Measurements from ENCODE around the gene IMPA2. TPM values are rescaled to one million over a fixed set of nuclear protein-coding genes. Genes with fewer than 3 reads are reported as not detected.

Gene IMPA2
- total and polyA plus RNA-seq, 2 of the 8 experiments (the other 6 are each of a cell fraction or from before 2014, with no cell fraction given): 102 to 140 TPM

DNA sequence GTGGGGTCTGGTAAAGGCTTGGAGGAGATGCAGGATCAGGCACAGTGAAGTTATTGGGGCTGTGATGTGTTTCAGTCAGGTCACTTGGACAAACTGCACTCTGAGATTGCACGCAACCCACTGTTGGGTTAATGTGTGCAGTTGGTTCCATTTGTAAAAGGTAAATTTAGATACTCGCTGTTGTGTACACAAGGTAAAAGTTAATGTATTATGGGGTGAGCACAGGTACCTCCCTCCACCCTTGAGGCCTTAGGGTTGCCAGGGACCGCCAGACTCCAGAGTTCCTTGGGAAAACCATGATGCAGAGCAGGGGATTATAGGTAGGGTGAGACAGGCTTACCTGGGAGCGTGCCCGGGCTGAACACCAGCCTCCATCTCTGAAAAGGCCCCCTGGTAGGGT, 20.1 kb downstream of the IMPA2 start:
- Histone ChIP-seq H3K36me3 (ENCODE audit: control insufficient read depth in 2 of 4, insufficient read depth in 4 of 4, low read length in 3 of 4) (peaks cover 2 to 24% (median 17%) of the 10 kb centered on the region in 4 experiments; a peak in 7 of 8 replicates), H3K4me2 (ENCODE audit: insufficient read depth in 1 of 2, low read depth in 2 of 2, low read length in 2 of 2) (no peak overlapping the region), H3K27me3 (replicated peaks in 1 of 4; ENCODE audit: control insufficient read depth in 3 of 4, extremely low read depth in 1 of 4, insufficient read depth in 3 of 4, low read length in 3 of 4) (no peaks in the 10 kb centered on the region), H3K23me2 (ENCODE audit: low read depth, low read length) (peaks cover 4% of the 10 kb centered on the region; the same call in 1 of the 2 replicates), H3K27ac (ENCODE audit: low read depth, low read length) (no peak overlapping the region), H3K18ac (ENCODE audit: extremely low read depth, low read length) (no peak overlapping the region), H2BK120ac (replicated peaks; ENCODE audit: low read depth, low read length) (no peak overlapping the region), H3K4me1 (replicated peaks in 1 of 4; ENCODE audit: control insufficient read depth in 3 of 4, insufficient read depth in 4 of 4, low read length in 3 of 4) (no peaks in the 10 kb centered on the region; a peak in 1 of 7 replicates), H3K23ac (ENCODE audit: insufficient read length) (no peak overlapping the region), H3K14ac (ENCODE audit: insufficient read length) (no peak overlapping the region), H2AFZ (ENCODE audit: low read length) (no peak overlapping the region), H4K91ac (replicated peaks; ENCODE audit: insufficient read length, low read length) (no peak overlapping the region), H3K9me3 (ENCODE audit: insufficient read depth in 2 of 2, low read depth in 1 of 2, low read length in 1 of 2) (no peaks in the 10 kb centered on the region), H2BK5ac (ENCODE audit: low read depth, low read length) (no peak overlapping the region), H3K4me3 (ENCODE audit: extremely low read depth in 1 of 4, insufficient read depth in 2 of 4, low read depth in 3 of 4, low read length in 4 of 4) (no peak overlapping the region), H2AK5ac (ENCODE audit: low read depth, low read length) (no peak overlapping the region), H3K79me2 (ENCODE audit: control insufficient read depth in 1 of 2, insufficient read depth in 2 of 2, low read length in 2 of 2) (peaks cover 6 to 21% of the 10 kb centered on the region in 2 experiments), H3K4ac (replicated peaks; ENCODE audit: insufficient read length, low read depth, low read length) (no peak overlapping the region), H2BK12ac (ENCODE audit: low read depth, low read length) (no peak overlapping the region), H3K79me1 (ENCODE audit: low read depth, low read length) (peaks cover 11% of the 10 kb centered on the region), H3K9ac (replicated peaks in 1 of 4; ENCODE audit: extremely low read depth in 1 of 4, low read depth in 3 of 4, low read length in 3 of 4) (no peak overlapping the region), H2BK20ac (ENCODE audit: low read length) (no peak overlapping the region), H3K56ac (replicated peaks; ENCODE audit: insufficient read length, low read depth, low read length) (no peak overlapping the region), H4K20me1 (replicated peaks in 1 of 2; ENCODE audit: control insufficient read depth in 1 of 2, insufficient read depth in 2 of 2, low read length in 2 of 2) (peaks cover 2 to 14% of the 10 kb centered on the region in 2 experiments), H4K5ac (ENCODE audit: insufficient read length, low read depth, low read length) (no peak overlapping the region), H2BK15ac (ENCODE audit: low read length) (no peak overlapping the region), H4K8ac (ENCODE audit: extremely low read depth, insufficient read depth, low read length) (no peak overlapping the region)
- WGBS, 2 experiments (ENCODE audit: extremely low coverage in 1 of 2, insufficient coverage in 1 of 2, insufficient read length in 1 of 2, insufficient replicate concordance in 2 of 2, low coverage in 1 of 2, low lambda C conversion rate in 2 of 2, missing lambda C conversion rate in 1 of 2): 93% methylated on average over 5 of the region's 5 CpGs; no CpG with 5 or more reads in 1 of the 2 experiments
- DNase-seq (ENCODE audit: low read depth in 1 of 2, low spot score in 2 of 2): no peak
- POLR2A ChIA-PET (ENCODE audit: partially characterized antibody): no interaction called here
- no peak for FAIRE-seq
- CTCF ChIA-PET (ENCODE audit: partially characterized antibody): interaction anchor here (0.9 to 6.6 kb wide), 2 partner anchors 47 to 62 kb away, joined by 3 to 30 read pairs; no protein-coding TSS in a partner anchor
- TF ChIP-seq TAF1 (IDR thresholded peaks at IDR 0.05; ENCODE audit: low read depth, low read length) (no peak), TBP (IDR thresholded peaks at IDR 0.05; ENCODE audit: low read depth, low read length) (no peak), ZNF274 (IDR thresholded peaks at IDR 0.05; ENCODE audit: borderline replicate concordance, extremely low read depth, low read length) (no peak), RBBP5 (IDR thresholded peaks at IDR 0.05; ENCODE audit: borderline replicate concordance, low read depth, low read length) (no peak)

Measured in H1 (cell line).